Liver (tissue), 2 donors: ENCODE results near the gene HOXB5.

ENCODE experiments used
- TF ChIP-seq, protein P1 (sequence below): fragments of 150-350 bp; IDR thresholded peaks from 2 replicates; pipeline ENCODE4 v1.5.1; 2017; ENCODE audit warnings: improper control_type of control experiment, low read depth, low read length; ENCODE audit not compliant: missing input control
- TF ChIP-seq, protein P2 (sequence below): IDR thresholded peaks from 2 replicates; pipeline ENCODE4 v1.6.1; 2016; ENCODE audit warnings: antibody characterized with exemption, mild to moderate bottlenecking
- donor health status: healthy.

DNA sequence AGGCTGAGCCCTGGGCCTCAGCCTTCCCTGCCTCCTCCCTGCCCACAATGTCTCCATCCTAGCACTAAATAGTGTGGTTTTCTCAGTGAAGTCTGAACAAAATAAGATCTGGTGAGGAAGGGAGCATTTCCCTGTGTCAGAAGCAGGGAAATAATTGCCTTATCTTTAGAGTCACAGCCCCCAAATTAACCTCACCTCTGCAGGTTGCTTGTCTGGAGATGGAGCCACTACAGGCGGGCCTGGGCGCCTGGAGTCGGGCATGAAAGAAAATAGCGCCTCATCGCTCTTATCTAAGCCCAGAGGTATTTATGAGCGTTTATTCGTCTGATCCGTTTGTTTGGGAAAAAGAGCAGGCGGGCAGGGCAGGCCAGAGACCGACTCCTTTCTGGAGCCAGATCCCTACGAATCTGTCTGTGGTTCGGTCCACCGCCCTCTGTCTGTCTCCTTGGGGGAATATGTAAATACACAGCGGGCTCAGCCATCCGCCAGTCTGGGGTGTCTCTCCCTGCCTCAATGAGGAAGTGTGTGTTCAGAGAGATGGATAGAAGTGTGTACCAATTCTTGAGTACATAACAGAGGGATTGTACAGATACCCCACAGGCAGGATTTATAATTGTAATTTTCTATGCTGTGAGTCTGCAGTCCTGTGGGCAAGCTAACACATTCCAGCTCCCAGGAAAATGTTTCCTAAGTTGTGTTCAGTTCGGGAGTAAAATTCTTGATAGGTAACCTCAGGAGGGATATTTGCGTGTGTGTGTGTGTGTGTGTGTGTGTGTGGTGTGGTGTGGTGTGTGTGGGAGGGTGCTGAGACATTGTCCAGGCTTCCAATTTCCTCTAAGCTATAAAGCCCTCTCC, 6.9 kb upstream of the HOXB5 start:
- TF ChIP-seq, protein P1, sequence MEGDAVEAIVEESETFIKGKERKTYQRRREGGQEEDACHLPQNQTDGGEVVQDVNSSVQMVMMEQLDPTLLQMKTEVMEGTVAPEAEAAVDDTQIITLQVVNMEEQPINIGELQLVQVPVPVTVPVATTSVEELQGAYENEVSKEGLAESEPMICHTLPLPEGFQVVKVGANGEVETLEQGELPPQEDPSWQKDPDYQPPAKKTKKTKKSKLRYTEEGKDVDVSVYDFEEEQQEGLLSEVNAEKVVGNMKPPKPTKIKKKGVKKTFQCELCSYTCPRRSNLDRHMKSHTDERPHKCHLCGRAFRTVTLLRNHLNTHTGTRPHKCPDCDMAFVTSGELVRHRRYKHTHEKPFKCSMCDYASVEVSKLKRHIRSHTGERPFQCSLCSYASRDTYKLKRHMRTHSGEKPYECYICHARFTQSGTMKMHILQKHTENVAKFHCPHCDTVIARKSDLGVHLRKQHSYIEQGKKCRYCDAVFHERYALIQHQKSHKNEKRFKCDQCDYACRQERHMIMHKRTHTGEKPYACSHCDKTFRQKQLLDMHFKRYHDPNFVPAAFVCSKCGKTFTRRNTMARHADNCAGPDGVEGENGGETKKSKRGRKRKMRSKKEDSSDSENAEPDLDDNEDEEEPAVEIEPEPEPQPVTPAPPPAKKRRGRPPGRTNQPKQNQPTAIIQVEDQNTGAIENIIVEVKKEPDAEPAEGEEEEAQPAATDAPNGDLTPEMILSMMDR: no peak
- TF ChIP-seq, protein P2, sequence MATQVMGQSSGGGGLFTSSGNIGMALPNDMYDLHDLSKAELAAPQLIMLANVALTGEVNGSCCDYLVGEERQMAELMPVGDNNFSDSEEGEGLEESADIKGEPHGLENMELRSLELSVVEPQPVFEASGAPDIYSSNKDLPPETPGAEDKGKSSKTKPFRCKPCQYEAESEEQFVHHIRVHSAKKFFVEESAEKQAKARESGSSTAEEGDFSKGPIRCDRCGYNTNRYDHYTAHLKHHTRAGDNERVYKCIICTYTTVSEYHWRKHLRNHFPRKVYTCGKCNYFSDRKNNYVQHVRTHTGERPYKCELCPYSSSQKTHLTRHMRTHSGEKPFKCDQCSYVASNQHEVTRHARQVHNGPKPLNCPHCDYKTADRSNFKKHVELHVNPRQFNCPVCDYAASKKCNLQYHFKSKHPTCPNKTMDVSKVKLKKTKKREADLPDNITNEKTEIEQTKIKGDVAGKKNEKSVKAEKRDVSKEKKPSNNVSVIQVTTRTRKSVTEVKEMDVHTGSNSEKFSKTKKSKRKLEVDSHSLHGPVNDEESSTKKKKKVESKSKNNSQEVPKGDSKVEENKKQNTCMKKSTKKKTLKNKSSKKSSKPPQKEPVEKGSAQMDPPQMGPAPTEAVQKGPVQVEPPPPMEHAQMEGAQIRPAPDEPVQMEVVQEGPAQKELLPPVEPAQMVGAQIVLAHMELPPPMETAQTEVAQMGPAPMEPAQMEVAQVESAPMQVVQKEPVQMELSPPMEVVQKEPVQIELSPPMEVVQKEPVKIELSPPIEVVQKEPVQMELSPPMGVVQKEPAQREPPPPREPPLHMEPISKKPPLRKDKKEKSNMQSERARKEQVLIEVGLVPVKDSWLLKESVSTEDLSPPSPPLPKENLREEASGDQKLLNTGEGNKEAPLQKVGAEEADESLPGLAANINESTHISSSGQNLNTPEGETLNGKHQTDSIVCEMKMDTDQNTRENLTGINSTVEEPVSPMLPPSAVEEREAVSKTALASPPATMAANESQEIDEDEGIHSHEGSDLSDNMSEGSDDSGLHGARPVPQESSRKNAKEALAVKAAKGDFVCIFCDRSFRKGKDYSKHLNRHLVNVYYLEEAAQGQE: no peak
